DMS53 treated with DMSO at 0.1 percent for 48 hours (cell line): Measurements from ENCODE around the gene KATNAL1.

Experiments used
- DNase-seq: peaks from one replicate; lab custom pipeline; 2025; ENCODE audit not compliant: unreplicated experiment; lab: John Stamatoyannopoulos, UW

Gene KATNAL1

DNA sequence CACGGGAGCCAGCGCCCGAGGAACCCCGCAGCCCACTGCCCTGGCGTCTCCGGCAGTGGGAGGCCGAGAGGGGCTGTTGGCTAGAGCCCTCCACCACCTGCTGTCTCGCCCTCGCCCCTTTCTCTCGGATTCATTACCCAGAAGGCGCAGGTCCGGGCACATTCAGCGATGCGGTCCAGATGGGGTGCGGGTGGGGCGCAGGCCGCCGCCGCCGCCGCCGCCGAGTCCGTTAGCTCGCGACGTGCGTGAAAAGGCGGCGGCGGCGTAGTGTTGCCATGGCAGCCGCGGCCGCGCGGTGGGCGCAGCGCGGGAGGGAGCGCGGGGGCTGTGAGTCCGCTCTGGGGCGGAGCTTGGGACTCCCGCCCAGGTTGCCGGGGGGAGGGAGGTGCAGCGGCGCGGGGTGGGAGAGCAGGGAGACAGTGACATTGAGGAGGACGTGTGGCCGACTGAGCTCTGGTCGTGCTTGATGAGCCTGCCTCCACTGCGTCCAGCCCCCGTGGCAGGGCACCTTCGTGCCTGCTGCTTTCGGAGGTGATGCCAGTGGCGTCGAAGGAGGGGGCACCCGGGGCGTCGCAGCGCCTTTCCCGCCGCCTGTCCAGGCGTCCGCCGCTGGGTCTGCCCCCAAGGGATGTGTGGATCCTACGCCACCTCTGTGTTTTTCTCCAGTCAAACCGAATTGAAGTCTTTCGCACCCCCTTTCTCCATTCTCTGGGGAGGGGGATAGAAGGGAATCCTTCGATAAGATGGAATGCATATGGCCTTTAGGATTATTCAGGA is at the start of gene KATNAL1:
Gene KATNAL1 (minus strand): TSS at position 358 of the 777 bp plus-strand sequence. CDS start 23,774 bp downstream, outside the sequence.
- peak; percentile 26 for DNase-seq

GRCh38 chr13:30355839-30356238 is 48.5 kb upstream of the KATNAL1 start:
- no peak for DNase-seq

GRCh38 chr13:30355384-30355699 is 48.0 kb upstream of the KATNAL1 start:
- DNase-seq = no peak

- no peak for DNase-seq
Measured at GRCh38 chr13:30354493-30355383, 47.4 kb upstream of the KATNAL1 start.

- no peak for DNase-seq
Measured at GRCh38 chr13:30353471-30354215, 46.3 kb upstream of the KATNAL1 start.

DNA sequence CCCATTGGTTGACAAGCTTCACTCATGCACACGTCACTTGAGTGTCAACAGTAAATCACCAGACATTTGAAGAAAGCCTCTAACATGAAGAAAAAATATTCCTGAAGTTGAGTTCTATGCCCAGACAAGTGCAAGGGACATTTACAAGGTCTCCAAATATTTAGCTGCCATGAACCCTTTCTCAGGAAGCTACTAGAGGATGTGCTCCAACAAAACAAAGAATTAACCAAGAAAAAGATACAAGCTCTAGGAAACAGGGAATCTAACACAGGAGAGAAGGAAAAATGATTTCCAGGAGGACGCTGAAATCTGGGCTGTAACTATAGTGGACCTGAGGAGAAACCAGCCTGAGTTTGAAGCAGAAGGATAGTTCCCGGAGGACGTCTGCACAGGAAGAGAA is 45.7 kb upstream of the KATNAL1 start:
- DNase-seq = no peak

DNA sequence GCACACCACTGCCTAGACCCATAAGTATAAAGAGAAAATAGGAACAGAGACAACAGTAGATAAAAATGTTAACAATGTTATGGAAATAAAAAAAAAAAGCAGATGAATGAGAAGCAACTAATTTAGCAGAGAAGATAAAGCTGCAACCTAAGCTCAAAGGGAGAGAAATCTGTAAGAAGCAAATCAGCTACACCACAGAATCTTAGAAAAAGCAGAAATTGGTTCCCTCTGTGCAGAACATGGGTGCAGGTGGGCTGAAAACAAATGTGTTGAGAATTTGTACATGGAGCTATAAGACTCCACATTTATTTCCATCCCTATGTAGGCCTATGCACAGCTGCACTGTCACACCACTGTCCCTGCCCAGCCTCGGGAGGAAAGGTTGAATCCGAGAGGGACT is 44.8 kb upstream of the KATNAL1 start:
- no peak for DNase-seq

GRCh38 chr13:30346789-30347167 is 39.4 kb upstream of the KATNAL1 start:
- DNase-seq = no peak

DNA sequence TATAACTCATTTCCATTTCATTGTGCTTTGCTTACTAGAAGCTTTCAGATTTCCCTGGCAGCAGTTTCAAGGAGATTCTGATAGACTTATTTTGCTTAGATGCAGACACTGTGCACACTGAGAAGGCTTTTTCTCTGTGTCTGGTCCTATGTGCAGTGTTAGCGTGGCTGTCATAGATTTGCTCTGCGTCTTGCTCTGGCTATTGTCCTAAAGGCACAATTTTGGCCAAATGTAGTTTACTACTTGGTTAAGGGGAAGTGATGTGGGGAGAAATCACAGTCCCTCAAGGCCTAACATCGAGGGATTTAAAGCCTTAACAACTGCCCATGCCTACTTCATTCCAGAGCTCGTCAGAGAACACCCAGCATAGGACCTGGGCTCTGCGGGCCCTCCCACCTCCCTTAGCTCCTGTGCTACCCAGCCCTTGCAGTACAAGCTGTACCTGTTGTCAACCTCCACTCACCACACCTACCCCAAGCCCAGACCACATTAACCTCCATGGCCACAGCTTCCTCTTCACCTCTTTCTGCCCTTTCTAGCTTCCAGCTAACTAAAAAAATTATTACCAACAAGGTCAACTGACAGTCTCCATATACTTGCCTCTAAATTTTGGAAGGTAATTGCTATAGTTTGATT is 38.9 kb upstream of the KATNAL1 start:
- DNase-seq = no peak

DNA sequence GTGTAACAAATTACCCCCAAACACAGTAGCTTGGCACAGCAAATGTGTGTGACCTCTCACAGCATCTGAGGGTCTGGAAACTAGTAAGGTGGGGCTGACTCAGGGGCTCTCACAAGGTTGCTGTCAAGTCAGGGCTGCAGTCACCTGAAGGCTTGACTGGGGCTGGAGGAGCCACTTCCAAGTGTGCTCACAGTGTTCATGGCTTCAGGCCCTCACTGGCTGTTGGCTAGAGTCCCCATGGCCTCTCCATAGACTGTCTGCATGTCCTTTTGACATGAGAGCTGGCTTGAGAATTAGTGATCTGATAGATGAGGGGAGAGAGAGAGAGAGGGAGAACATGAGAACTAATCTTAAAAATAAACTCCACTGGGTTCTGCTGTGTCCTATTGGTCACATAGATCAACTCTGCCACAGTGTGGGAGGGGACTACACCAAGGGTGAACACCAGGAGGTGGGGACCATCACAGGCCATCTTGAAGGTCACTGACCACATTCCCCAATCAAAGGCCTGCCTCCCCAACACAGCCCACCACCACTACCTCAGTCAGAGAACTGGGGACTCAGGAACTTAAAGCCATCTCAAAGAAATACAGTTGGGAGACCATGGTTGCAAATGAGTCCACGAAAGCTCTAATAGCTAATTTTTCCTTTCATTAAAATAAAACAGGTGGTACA is 38.2 kb upstream of the KATNAL1 start:
- DNase-seq = no peak

GRCh38 chr13:30341815-30342570 is 34.6 kb upstream of the KATNAL1 start:
- DNase-seq = no peak

- DNase-seq = no peak
Measured at GRCh38 chr13:30340331-30341250, 33.2 kb upstream of the KATNAL1 start.

- DNase-seq = no peak
Measured at GRCh38 chr13:30339738-30340330, 32.5 kb upstream of the KATNAL1 start.

DNA sequence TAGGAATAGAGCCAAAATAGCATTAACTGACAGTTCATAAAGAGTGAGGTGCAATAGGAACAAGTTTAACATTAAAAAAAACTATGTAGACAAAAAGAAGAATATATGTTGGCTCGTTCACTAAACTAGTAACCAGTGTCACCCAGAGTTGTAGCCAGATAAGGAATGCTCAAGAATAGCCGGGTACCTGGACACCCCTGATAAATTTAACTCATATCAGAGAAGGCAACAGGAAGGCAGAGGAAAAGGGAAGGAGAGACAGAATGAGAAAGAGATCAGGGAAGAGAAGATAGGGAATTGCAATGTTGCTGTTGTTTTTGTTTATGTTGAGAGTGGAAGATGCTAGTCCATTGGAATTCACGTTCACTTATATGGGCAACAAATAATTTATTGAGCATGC is 31.6 kb upstream of the KATNAL1 start:
- no peak for DNase-seq

GRCh38 chr13:30338331-30338851 is 31.0 kb upstream of the KATNAL1 start:
- no peak for DNase-seq

DNA sequence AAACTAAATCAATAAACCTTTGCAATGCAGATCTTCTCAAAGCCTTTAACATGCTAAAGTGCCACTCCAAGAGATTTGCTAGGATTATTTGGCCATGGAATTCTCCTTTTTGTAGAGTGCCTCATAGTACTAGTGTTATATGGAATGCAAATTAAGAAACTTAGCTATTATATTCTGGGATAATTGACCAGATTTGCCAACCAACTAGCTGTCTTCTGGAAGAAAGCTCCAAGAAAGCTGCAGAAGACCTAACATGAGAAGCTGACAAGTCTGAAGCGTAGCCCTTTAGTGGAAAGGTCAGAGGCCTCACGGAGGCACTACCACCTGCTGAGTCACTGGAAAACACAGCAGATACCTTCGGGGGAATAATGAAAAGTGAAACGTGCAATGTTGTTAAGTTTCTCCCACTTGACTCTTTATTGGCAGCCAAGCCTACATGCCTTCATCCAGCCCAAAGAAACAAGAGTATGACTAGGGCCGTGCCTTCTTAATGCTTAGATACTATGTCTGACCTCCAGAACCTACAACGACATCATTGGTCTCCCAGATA is 29.8 kb upstream of the KATNAL1 start:
- DNase-seq = no peak

GRCh38 chr13:30334663-30335386 is 27.5 kb upstream of the KATNAL1 start:
- peak; percentile 44 for DNase-seq
